ENCODE data around the gene ABR. TPM values are rescaled to one million over a fixed set of nuclear protein-coding genes. Genes with fewer than 3 reads are reported as not detected.
"Not testable (repeated sequence)": the region's sequence is repeated elsewhere in the genome, so short reads cannot be mapped to it uniquely, and the experiment has no call there.

Gene ABR
- total RNA-seq, 4 donors from 2014 or later, result 35.4 to 192 (median 138) TPM

GRCh38 chr17:1076982-1077302, 102.8 kb downstream of the ABR start:
- no peaks in the 10 kb centered on the region for H3K36me3 ChIP-seq
- no peak overlapping the region for H3K4me3 ChIP-seq
- H3K9me3 ChIP-seq, result no peaks in the 10 kb centered on the region
- H3K4me1 ChIP-seq, result no peaks in the 10 kb centered on the region
- no peak overlapping the region for H3K27ac ChIP-seq
- no peak for DNase-seq
- intact Hi-C loops (cut with DNase I; ENCODE audit: low total_unique reads), result no loop called here
- no peak for TF ChIP-seq POLR2A (IDR thresholded peaks at IDR 0.05)
- TF ChIP-seq CTCF (IDR thresholded peaks at IDR 0.05), result no peak
- H3K27me3 ChIP-seq, result no peaks in the 10 kb centered on the region

- Histone ChIP-seq H3K36me3 (no peaks in the 10 kb centered on the region), H3K27me3 (no peaks in the 10 kb centered on the region), H3K9me3 (no peaks in the 10 kb centered on the region), H3K27ac (no peak overlapping the region), H3K4me3 (no peak overlapping the region), H3K4me1 (no peaks in the 10 kb centered on the region)
- intact Hi-C loops (cut with DNase I; ENCODE audit: low total_unique reads), result no loop called here
- no peak for TF ChIP-seq CTCF (IDR thresholded peaks at IDR 0.05)
- TF ChIP-seq POLR2A (IDR thresholded peaks at IDR 0.05), result no peak
- DNase-seq, result no peak
Observed at GRCh38 chr17:1076299-1076981, 103.3 kb downstream of the ABR start.

GRCh38 chr17:1074886-1075605, 104.7 kb downstream of the ABR start:
- no peaks in the 10 kb centered on the region for H3K36me3 ChIP-seq
- TF ChIP-seq POLR2A (IDR thresholded peaks at IDR 0.05) (no peak), CTCF (IDR thresholded peaks at IDR 0.05) (no peak)

GRCh38 chr17:1073963-1074625, 105.7 kb downstream of the ABR start:
- DNase-seq; H3K4me1 ChIP-seq; intact Hi-C loops (cut with DNase I; ENCODE audit: low total_unique reads); H3K27ac ChIP-seq; H3K4me3 ChIP-seq; H3K9me3 ChIP-seq; H3K27me3 ChIP-seq; H3K36me3 ChIP-seq: not testable (repeated sequence)

More at GRCh38 chr17:1074886-1075605, 104.7 kb downstream of the ABR start:
- Histone ChIP-seq H3K4me3 (no peak overlapping the region), H3K9me3 (no peaks in the 10 kb centered on the region), H3K27ac (no peak overlapping the region), H3K4me1 (no peaks in the 10 kb centered on the region), H3K27me3 (no peaks in the 10 kb centered on the region)
- intact Hi-C loops (cut with DNase I; ENCODE audit: low total_unique reads), result no loop called here
- no peak for DNase-seq

- no peak overlapping the region for H3K4me3 ChIP-seq
- no peak for TF ChIP-seq POLR2A (IDR thresholded peaks at IDR 0.05)
- TF ChIP-seq CTCF (IDR thresholded peaks at IDR 0.05), result no peak
- no peaks in the 10 kb centered on the region for H3K27me3 ChIP-seq
- H3K9me3 ChIP-seq, result no peaks in the 10 kb centered on the region
- intact Hi-C loops (cut with DNase I; ENCODE audit: low total_unique reads), result no loop called here
- no peak overlapping the region for H3K27ac ChIP-seq
- DNase-seq, result no peak
- H3K4me1 ChIP-seq, result no peaks in the 10 kb centered on the region
- H3K36me3 ChIP-seq, result no peaks in the 10 kb centered on the region
Observed at GRCh38 chr17:1073241-1073962, 106.4 kb downstream of the ABR start.
